Activated CD4-positive, CD25-positive, alpha-beta regulatory T cell (primary cell): ENCODE results near the gene NEU4.
"Not testable (repeated sequence)": the region's sequence is repeated elsewhere in the genome, so short reads cannot be mapped to it uniquely, and the experiment has no call there.

ENCODE experiments used
- DNase-seq, 4 experiments: peaks; one replicate each; lab custom pipeline; 2025; lab: John Stamatoyannopoulos, UW

Gene NEU4

DNA sequence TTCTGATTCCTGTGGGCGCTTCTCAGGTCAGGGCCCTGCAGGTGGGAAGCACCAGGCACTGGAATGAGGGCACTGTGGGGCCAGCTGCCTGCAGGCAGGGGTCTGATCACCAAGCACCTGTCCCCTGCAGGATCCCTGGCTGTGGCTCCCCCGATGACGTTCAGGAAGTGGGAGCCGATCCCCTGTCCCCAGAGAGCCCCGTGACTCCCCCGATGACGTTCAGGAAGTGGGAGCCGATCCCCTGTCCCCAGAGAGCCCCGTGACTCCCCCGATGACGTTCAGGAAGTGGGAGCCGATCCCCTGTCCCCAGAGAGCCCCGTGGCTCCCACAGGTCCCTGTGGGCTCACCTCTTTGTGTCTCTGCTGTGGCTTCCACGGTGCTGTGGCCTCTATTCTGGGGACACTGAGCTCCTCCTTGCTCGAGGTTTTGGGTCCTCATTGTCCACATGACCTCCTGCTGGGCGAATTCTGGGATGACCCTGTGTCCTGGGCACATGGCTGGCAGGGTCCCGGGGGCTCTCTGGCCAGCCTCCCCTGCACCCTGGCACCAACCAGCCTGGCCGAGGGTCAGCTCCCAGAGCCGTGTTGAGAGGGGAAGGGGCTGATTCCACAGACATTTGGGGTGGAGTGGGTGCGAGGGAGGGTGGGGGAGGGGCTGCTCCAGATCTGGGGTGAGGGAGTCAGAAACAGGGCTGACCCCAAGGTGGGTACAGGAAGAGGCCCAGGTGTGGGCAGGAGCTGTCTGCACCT, 4.8 kb downstream of the NEU4 start:
- no peak for DNase-seq

DNA sequence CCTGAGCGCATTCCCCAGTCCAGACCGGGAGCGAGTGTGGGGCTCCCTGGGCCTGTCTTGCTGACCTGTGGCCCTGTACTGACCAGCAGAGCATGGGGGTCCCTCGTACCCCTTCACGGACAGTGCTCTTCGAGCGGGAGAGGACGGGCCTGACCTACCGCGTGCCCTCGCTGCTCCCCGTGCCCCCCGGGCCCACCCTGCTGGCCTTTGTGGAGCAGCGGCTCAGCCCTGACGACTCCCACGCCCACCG, 5.3 kb downstream of the NEU4 start:
- DNase-seq, result no peak

- DNase-seq, result no peak
These were observed 5.9 kb downstream of the NEU4 start for GRCh38 chr2:241814643-241815476.

GRCh38 chr2:241815477-241816430, 6.8 kb downstream of the NEU4 start:
- DNase-seq, result no peak

- no peak for DNase-seq
These were observed 7.6 kb downstream of the NEU4 start for GRCh38 chr2:241816431-241817121.

DNA sequence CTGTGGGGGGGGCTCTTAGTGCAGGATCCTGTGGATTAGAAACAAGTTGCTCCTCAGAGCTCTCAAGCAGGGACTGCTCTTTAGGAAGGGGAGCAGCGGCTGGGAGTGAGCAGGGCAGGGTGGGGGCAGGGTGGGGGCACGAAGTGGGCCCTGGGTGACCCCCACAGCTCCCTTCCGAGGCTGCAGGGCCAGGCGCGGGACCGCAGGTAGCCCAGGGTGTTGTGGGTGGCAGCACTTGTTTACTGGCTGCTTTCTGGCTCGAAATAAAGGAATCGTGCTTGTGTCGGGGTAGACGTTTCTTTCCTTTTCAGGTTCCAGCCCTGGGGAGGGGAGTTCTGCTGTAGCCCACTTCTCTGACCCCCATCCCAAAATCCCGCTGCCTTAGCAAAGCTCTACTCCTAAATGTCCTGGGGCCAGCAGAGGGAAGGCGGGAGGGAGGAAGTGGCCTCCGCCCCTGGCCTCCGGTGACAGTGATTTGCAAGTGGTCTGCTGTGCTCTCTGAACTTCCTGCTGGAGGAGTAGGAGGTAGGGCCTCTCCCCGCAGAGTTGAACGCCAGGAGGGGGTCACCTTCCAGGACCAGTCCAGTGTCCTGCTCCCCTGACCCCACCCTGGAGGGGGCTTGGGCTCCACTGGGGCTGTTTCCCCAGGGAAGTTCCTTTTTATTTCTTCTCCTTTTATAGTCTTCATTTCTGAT, 8.3 kb downstream of the NEU4 start:
- no peak for DNase-seq

GRCh38 chr2:241817821-241818215, 8.8 kb downstream of the NEU4 start:
- DNase-seq, result not testable (repeated sequence)

GRCh38 chr2:241818229-241818942, 9.4 kb downstream of the NEU4 start:
- DNase-seq, result no peak

DNA sequence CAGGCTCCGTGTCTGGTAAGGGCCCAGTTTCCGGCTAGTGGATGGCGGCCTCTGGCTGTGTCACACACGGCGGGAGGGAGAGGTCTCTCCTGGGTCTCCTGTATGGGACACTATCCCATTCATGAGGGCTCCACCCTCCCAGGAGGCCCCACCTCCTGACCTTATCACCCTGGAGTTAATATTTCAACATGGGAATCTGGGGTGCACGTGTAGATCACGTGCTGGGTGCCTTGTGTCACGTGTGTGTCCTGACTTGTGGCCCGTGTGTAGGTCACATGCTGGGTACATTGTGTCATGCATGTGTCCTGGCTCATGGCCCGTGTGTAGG, 9.9 kb downstream of the NEU4 start:
- DNase-seq, result no peak

GRCh38 chr2:241819947-241820624, 11.1 kb downstream of the NEU4 start:
- not testable (repeated sequence) for DNase-seq

GRCh38 chr2:241820625-241821384, 11.8 kb downstream of the NEU4 start:
- no peak for DNase-seq

- no peak for DNase-seq
These were observed 12.7 kb downstream of the NEU4 start for GRCh38 chr2:241821460-241822263.

GRCh38 chr2:241822264-241822623, 13.3 kb downstream of the NEU4 start:
- no peak for DNase-seq

DNA sequence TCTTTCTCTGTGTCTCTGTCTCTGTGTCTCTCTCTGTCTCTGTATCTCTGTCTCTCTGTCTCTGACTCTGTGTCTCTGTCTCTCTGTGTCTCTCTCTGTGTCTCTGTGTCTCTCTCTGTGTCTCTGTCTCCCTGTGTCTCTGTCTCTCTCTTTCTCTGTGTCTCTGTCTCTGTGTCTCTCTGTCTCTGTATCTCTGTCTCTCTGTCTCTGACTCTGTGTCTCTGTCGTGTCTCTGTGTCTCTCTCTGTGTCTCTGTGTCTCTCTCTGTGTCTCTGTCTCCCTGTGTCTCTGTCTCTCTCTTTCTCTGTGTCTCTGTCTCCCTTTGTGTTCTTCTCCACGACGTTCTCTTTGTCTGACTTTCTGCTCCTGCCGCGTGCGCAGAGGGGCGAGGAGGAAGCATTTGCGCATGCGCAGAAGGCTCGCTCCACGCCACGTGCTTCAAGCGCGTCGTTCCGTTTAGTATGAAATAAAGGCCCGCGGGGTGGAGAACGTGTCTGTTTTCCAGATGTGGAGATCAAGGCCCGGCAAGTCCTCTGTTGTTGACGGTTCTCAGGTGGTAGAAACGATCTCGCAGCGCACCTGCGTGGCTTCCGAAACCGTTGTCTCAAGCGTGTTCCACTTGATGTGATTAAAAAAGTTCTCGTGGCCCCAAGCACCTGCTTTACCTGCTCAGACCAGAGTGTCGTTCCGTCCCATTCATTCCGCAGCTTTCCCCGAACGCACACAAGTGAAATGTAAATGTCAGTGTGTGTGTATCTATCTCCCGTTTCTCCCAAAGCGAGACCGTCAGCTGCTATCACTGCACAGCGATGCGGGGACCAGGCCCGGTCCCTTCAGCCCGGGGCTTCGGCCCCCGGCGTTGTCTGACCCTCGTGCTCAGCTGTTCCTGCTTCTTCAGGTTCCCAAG, 14.8 kb downstream of the NEU4 start:
- DNase-seq, result not testable (repeated sequence)

DNA sequence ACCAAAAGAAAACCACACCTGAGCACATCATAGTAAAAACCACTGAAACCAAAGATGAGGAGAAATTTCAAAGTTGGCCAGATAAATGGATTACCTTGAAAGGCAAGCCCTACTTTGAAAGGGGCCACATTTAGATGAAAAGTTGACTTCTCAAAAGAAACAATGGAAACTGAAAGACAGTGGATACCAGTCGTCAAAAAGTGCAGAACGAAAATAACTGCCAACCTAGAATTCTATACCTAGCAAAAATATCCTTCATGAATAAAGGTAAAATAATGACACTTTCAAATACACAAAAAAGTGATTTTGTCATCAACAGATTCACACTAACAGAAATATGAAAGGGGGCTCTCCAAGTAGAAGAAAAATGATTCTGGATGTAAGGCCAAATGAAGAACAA, 18.4 kb downstream of the NEU4 start:
- DNase-seq, result no peak

DNA sequence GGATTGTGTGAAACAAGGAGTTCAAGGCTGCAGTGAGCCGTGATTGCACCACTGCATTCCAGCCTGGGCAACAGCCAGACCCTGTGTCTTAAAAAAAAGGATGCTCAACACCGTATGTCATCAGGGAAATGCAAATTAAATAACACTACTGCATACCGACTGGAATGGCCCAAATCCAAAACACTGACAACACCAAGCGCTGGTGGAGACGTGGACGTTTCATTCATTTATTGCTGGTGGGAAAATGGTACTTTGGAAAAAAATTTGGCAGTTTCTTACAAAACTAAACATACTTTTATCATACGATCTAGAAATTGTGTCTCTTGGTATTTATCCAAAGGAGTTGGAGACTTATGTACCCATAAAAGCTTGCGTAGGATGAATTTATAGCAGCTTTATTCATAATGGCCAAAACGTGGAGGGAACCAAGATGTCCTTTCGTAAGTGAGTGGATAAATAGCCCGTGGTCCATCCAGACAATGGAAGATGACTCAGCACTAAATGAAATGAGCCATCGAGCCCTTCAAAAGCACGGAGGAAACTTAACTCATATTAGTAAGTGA, 24.2 kb downstream of the NEU4 start:
- DNase-seq, result no peak
